DMS114 treated with DMSO at 0.1 percent for 48 hours (cell line): ENCODE data around the gene PIH1D1.
A peak's percentile ranks its signal among the peaks of the same experiment; 100 is the strongest.
"Not testable (repeated sequence)": the region's sequence is repeated elsewhere in the genome, so short reads cannot be mapped to it uniquely, and the experiment has no call there.

ENCODE experiments used
- DNase-seq: peaks from one replicate; lab custom pipeline; 2025; ENCODE audit not compliant: unreplicated experiment; lab: John Stamatoyannopoulos, UW

The PIH1D1 gene

GRCh38 chr19:49456326-49456725 lies 4.7 kb upstream of the PIH1D1 start:
- no peak for DNase-seq

DNA sequence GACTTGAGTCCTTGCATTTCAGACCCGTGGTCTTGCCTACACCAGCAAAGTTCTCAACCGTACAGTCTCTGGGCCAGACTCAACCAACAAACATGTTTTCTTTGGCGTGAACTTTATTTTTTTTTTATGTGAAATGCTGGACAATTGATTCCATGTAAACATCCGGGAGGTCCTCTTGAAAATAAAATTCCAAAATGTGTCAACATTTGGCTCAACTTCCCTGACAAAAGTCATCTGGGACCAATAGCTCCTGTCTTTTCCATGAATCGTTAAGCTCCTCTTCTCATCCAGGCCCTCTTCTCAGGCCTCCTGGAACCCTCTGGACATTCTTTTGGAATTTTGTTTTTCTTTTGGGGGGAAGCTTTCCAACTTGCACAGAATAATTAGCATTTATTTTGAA lies 4.2 kb upstream of the PIH1D1 start:
- DNase-seq, result no peak

- no peak for DNase-seq
These were observed 2.2 kb upstream of the PIH1D1 start for GRCh38 chr19:49453757-49454240.

DNA sequence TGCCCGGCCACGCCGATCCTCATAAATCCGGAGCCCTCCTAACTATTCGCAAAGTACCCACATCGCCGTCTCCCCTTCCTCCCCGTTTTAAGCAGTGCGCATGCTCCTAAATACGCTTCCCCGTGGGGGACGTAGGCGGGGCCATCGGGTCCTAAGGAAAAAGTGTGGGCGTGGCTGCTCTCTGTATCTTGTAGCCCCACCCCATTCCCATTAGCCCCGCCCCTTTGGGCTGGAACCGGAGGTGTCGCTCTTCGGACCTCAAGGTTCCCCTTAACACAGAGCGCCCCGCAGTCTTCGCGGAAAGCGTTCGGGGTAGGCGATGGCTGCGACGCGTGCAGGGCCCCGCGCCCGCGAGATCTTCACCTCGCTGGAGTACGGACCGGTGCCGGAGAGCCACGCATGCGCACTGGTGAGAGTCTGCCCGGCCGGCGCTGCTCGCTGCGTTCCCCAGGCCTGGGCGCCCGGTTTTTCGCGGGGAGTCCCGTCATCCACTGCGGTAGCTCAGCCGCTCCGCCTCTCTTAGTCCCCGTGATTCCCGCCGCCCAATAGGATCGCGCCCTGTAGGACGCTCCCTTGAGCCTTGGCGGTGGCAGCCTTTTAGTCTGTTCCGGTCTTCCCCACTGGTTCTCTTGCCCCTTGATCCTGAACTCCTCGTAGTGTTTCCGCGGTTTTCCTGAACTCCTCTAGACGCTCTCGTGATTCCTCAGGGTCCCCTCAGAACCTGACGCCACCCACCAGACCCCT lies 1.6 kb upstream of the PIH1D1 start, which contains the start of gene ALDH16A1:
TSS of gene ALDH16A1 (plus strand) at position 213 of the 744 bp plus-strand sequence. CDS start at position 320, 107 bp downstream.
- DNase-seq, result peak; percentile 86

DNA sequence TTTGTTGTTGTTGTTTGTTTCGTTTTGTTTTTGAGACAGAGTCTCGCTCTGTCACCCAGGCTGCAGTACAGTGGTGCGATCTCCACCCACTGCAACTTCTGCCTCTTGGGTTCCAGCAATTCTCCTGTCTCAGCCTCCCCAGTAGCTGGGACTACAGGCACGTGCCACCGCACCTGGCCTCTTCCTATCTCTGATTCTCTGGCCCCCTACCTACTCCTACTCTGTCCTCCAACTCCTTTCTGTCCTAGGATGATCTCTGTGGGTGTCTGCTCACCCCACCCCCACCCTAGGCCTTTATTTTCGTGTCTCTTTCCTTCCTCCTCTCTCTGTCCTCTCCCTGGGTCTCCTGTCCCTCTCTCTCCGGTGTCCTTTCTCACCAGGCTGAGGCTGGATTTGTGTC lies 1.2 kb downstream of the PIH1D1 start:
- DNase-seq, result no peak

DNA sequence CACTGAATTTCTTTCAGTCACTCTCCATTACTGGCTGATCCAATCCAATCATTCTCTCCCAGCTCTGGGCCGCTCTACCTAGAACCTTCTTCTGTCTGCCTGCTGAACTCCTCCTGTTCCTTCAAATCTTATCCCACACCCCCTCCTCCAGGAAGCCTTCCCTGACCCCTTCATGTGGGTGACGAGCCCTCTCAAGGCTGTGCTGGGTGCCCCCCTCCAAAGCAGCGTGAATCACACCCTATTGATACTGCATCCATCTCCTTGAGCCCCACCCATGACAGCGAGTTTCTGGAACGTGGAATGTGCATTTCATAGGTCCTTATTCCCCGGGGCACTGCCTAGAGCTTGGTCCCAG lies 3.2 kb downstream of the PIH1D1 start:
- DNase-seq, result no peak

DNA sequence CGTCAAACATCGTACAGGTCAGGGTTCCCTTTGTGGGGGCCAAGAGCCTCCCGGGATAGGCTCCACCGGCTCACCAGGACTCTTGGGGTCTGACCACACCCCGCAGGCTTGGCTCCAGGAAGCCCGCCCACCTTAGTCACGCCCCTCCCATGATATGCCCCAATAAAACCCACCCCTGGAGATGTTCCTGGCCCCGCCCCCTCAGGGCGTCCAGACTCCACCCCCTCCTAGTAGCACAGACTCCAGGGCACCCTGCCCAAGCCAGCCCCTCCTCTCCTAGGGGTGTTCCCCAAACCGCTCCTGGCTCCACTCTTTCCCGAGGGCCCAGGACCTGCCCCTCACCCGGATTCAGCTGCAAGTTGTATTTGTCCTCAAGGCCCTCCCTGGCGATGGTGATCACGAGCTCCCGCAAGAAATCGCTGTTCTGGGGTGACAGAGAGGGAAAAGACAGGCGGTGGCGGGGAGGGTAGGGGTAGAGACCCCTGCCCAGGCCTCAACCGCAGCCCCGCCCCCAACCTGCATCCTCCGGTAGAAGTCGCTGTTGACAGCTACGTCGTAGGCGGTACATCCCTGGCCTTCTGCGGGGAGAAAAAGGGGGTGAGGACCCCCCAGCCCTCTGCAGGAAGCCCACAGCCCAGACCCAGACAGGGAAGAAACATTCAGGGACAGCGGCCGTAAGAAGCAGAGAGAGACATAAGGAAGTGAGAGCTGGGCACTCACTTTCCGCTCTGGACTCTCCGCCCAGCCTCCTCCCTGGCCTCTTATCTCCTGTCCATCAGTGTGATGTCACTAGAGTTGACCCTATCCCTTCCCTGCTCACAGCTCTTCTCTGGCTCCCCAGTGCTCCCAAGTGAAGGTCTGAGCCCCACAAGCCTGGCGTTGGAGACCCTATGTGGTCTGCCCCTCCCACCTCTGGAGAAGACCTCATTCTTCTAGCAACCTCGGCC lies 3.9 kb downstream of the PIH1D1 start:
- DNase-seq, result peak; percentile 18

DNA sequence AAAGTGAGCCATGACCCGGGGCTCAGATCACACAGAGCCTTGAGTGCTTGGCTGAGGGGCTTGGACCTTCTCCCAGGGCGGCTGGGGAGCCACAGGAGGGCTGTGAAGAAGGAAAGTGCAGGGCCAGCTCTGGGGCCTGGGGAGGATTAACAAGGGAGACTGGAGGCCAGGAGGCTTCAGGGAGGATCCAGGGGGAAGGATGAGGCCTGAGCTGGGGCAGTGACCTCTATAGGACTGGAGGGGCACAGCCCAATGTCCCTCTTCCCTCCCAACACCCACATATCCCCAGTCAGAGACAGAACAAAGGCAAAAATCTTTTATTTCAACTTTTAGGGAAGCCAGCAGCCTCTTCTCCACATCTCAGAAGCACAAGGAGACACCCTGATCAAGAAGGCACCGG lies 5.6 kb downstream of the PIH1D1 start:
- DNase-seq, result no peak

GRCh38 chr19:49444100-49444700 lies 7.4 kb downstream of the PIH1D1 start:
- not testable (repeated sequence) for DNase-seq

GRCh38 chr19:49443366-49444099 lies 8.1 kb downstream of the PIH1D1 start:
- DNase-seq, result peak; percentile 79

DNA sequence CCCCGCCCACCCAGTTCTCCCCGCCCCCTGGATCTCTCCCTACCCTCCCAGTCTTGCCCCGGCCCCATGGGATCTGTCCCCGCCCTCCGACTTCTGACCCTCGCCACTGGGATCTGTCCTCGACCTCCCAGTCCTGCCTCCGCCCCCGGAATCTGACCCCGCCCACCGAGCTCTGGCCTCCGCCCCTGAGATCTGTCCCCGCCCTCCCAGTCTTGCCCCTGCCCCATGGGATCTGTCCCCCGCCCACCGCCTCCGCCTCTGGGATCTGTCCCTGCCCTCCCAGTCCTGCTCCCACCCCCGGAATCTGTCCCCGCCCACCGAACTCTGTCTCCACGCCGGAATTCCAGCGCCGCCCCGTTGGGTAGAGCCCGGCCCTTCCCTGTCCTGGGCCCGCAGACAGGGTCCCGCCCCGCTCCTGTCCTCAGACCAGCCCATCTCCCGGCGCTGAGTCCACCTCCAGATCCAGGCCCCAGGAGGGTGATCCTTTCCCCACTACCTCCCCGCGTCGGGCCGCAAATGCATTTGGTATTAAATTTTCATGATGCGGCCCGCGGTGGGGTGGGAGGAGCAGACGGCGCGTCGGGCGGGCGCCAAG lies 8.7 kb downstream of the PIH1D1 start:
- DNase-seq, result peak; percentile 49

GRCh38 chr19:49442354-49442753 lies 9.3 kb downstream of the PIH1D1 start:
- DNase-seq, result no peak

GRCh38 chr19:49441960-49442350 lies 9.7 kb downstream of the PIH1D1 start:
- DNase-seq, result no peak

DNA sequence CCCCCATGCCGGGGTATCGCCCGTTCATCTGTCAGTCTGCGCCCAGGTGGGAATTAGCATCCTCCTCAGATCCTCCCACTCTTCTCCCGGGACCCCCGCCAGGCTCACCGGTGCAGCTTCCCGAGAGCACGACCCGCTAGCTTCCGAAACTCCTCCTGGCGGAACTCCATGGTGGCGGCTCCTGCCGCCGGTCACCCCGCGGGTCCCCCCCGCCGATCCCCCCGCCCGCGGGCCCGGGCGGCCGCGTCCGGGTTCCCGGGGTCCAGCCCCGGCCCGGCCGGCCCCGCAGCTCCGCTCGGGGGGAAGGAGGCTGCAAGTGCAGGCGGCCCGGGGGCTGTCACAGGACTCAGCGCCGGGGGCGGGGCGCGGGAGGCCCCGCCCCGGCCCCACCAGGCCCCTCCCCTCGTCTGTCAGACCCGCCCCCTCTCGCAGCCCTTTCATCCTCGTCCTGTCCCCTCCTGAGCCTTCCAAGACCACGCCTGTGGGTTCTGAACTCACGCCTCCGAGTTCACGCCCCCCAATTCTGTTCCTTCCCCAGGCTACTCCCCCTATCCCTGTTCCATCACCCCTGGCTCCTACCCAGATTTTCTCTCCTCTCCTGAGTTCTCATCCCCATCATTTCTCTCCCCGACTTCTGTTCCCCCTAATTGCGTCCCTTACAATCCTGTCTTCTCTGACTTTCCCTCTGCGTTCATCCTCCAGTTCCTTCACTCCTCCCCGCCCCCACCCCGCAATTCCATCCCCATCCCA lies 10.2 kb downstream of the PIH1D1 start, which contains the start of gene SLC17A7:
TSS of gene SLC17A7 (minus strand) at position 318 of the 750 bp plus-strand sequence. CDS start at position 170, 148 bp downstream.
- no peak for DNase-seq

- no peak for DNase-seq
These were observed 11.0 kb downstream of the PIH1D1 start for GRCh38 chr19:49440439-49441209.

DNA sequence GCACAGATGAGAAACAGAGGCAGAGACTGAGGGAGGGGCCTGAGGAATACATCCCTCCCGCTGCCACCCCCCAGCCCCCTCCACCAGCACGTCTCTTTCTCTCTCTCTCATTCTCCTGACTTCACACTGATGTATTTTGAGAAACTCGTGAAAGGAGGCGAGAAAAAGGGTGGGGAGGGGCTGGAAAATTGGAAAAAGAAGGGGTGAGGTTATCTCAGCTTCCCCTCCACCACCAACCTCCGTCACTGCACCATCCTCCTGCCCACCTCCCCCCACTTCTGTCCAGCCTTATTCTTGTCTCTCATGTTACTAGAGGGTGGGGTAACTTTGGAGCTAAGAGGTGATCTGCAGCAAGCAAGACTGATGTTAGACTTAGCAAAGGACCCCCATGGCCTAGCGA lies 11.8 kb downstream of the PIH1D1 start:
- no peak for DNase-seq

- DNase-seq, result no peak
These were observed 13.4 kb downstream of the PIH1D1 start for GRCh38 chr19:49438261-49438660.

- DNase-seq, result no peak
These were observed 14.4 kb downstream of the PIH1D1 start for GRCh38 chr19:49437231-49437630.
